SK-N-MC (cell line): ENCODE results near the gene REC8.

Source experiments
- EZH2 ChIP-seq: fragments of 200-600 bp; sonication (generic); IDR thresholded peaks from one replicate; pipeline ENCODE4 v1.6.1; 2017; ENCODE audit warnings: antibody characterized with exemption
- FOXP2 ChIP-seq: optimal IDR thresholded peaks from 2 replicates; pipeline ENCODE3; 2011; ENCODE audit warnings: mild to moderate bottlenecking, moderate library complexity; ENCODE audit not compliant: insufficient read depth; ENCODE audit errors: extremely low read length, control extremely low read depth
- POLR2AphosphoS5 ChIP-seq: IDR thresholded peaks from 2 replicates; pipeline ENCODE4 v1.6.1; 2012; ENCODE audit warnings: mild to moderate bottlenecking, low read depth, low read length, borderline replicate concordance

- no peak for TF ChIP-seq EZH2
- no peak for TF ChIP-seq POLR2AphosphoS5
- TF ChIP-seq FOXP2, result no peak
Measured at GRCh38 chr14:24132976-24133375, 38.9 kb upstream of the REC8 start.
